Upper lobe of left lung (tissue), 6 donors: ENCODE results near the gene PARN. TPM values are rescaled to one million over a fixed set of nuclear protein-coding genes. Genes with fewer than 3 reads are reported as not detected.

Experiments
- ATAC-seq, 2 donors: fragments of 200-7000 bp; cut with Tn5 transposase; one replicate each; pipeline ENCODE4 v1.9.1; 2022; ENCODE audit warnings: mild to moderate bottlenecking in 2 of 2, moderate library complexity in 2 of 2; ENCODE audit not compliant: low FRiP score in 2 of 2
- DNase-seq, 2 donors: peaks; one replicate each; pipeline ENCODE4 v3.0.0-alpha.2; 2019 to 2020
- H3K27ac ChIP-seq, 4 donors: fragments of 200-600 bp; sonication (generic); one replicate each; pipeline ENCODE4 v1.5.1; 2016 to 2019
- H3K27me3 ChIP-seq, 4 donors: fragments of 200-600 bp; sonication (generic); one replicate each; pipeline ENCODE4 v1.5.1; 2017 to 2019
- H3K36me3 ChIP-seq, 4 donors: fragments of 200-600 bp; sonication (generic); one replicate each; pipeline ENCODE4 v1.5.1; 2016 to 2019
- H3K4me1 ChIP-seq, 4 donors: fragments of 200-600 bp; sonication (generic); one replicate each; pipeline ENCODE4 v1.5.1; 2018 to 2019
- H3K4me3 ChIP-seq, 4 donors: fragments of 200-600 bp; sonication (generic); one replicate each; pipeline ENCODE4 v1.5.1; 2017 to 2019; ENCODE audit warnings: mild to moderate bottlenecking in 2 of 4, moderate library complexity in 1 of 4
- H3K9me3 ChIP-seq, 4 donors: fragments of 200-600 bp; sonication (generic); one replicate each; pipeline ENCODE4 v1.5.1; 2018 to 2019
- EP300 ChIP-seq, 4 donors: sonication (generic); formaldehyde crosslinking; IDR thresholded peaks; one replicate each; pipeline ENCODE4 v1.5.1; 2017; ENCODE audit warnings: antibody characterized with exemption in 4 of 4, control low read depth in 2 of 4
- POLR2A ChIP-seq, 4 donors: fragments of 450-650 bp; IDR thresholded peaks; one replicate each; pipeline ENCODE4 v1.5.1; 2016 to 2017; ENCODE audit warnings: antibody characterized with exemption in 4 of 4, mild to moderate bottlenecking in 2 of 4
- POLR2AphosphoS5 ChIP-seq, 2 donors: sonication (generic); formaldehyde crosslinking; IDR thresholded peaks; one replicate each; pipeline ENCODE4 v1.5.1; 2017; ENCODE audit warnings: antibody characterized with exemption in 2 of 2
- WGBS, 2 donors: methylation state at CpG; one replicate each; pipeline ENCODE4 v1.1.5; 2017 to 2018; 5-methylcytosine and 5-hydroxymethylcytosine counted together
- total RNA-seq, 6 donors: library from RNA; depleted of rRNA in 4 of 6; stranded (reverse); fragments of >200 nt in 4 of 6; gene quantifications; one replicate each; pipeline versions ENCODE4 v1.1.0 to v1.2.1, GENCODE V29; 2016 to 2021
- TF ChIP-seq, protein P1 (sequence below), 6 experiments: fragments of 450-650 bp in 4 of 6; fragments of 200-600 bp in 2 of 6; sonication (generic) in 2 of 6; IDR thresholded peaks; one replicate each; pipeline ENCODE4 v1.5.1; 2016 to 2019; ENCODE audit warnings: antibody characterized with exemption in 6 of 6
- donor health status: DM: no; HTN: no; CAD: no; lungs with moderate emphysema.
- donor health status: DM: no; HTN: yes; CAD: no; lungs with severe emphysema.

The PARN gene
- total RNA-seq, 6 donors from 2014 or later = 25.6 to 133 (median 37.3) TPM

DNA sequence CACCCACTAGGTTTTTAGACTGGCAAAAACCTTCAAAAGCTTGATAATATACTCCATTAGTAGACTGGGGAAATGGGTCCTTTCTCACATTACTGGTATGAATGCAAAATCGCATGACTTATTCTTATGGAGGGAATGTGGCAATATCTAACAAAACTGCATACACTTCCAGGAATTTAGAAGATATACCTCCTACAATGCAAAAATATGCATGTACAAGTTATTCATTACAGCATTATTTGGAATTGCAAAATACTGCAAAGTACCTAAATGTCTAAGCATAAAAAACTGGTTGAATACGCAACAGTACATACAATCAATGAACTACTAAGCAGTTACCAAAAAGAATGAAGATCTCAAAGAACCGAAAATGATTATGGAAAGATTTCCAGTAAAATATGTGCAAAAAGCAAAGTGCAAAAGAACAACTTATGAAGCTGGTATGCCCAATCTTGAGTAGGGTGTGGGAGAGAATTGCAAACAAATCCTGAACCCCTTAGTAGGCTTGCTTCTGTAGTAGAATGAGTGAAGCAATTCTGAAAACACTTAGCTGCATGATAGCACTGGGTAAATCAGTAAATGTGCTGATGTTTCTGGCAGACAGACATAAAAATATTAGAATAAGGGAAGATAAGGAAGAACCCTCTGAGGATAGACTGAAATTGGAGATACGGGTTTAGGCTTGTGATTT is 180.1 kb downstream of the PARN start:
- Histone ChIP-seq H3K27ac (no peak overlapping the region), H3K4me1 (peaks cover 0 to 12% (median 4%) of the 10 kb centered on the region in 4 donors), H3K9me3 (no peaks in the 10 kb centered on the region), H3K27me3 (no peaks in the 10 kb centered on the region), H3K4me3 (no peak overlapping the region), H3K36me3 (peaks cover 0 to 11% (median 7%) of the 10 kb centered on the region in 4 donors)
- no peak for ATAC-seq
- DNase-seq = no peak
- no peak for TF ChIP-seq POLR2A (IDR thresholded peaks at IDR 0.05)
- TF ChIP-seq EP300 (IDR thresholded peaks at IDR 0.05) = no peak
- TF ChIP-seq POLR2AphosphoS5 (IDR thresholded peaks at IDR 0.05) = no peak
- TF ChIP-seq, protein P1, sequence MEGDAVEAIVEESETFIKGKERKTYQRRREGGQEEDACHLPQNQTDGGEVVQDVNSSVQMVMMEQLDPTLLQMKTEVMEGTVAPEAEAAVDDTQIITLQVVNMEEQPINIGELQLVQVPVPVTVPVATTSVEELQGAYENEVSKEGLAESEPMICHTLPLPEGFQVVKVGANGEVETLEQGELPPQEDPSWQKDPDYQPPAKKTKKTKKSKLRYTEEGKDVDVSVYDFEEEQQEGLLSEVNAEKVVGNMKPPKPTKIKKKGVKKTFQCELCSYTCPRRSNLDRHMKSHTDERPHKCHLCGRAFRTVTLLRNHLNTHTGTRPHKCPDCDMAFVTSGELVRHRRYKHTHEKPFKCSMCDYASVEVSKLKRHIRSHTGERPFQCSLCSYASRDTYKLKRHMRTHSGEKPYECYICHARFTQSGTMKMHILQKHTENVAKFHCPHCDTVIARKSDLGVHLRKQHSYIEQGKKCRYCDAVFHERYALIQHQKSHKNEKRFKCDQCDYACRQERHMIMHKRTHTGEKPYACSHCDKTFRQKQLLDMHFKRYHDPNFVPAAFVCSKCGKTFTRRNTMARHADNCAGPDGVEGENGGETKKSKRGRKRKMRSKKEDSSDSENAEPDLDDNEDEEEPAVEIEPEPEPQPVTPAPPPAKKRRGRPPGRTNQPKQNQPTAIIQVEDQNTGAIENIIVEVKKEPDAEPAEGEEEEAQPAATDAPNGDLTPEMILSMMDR (IDR thresholded peaks at IDR 0.05) = no peak
- WGBS, 2 donors = 74 to 81% methylated on average over 4 of the region's 4 CpGs

DNA sequence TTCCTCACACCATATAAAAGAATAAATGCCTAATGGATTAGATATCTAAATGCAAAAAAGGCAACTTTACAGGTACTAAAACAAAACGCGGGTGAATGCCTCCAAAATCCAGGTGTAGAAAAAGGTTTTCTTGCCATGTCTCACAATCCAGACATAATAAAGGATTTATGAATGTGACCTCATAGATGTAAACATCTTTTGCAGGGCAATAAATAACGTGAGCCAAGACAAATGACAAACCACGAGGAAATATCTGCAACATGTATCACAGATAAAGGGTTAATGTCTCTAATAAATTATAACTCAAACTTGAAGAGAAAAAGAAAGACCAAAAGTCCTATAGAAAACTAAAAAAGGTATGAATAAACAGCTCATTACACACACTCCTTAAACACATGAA is 180.7 kb downstream of the PARN start:
- DNase-seq (no peak), ATAC-seq (no peak)
- peaks cover 0 to 12% (median 4%) of the 10 kb centered on the region in 4 donors for H3K4me1 ChIP-seq
- no peaks in the 10 kb centered on the region for H3K27me3 ChIP-seq
- peaks cover 0 to 11% (median 7%) of the 10 kb centered on the region in 4 donors for H3K36me3 ChIP-seq
- no peak overlapping the region for H3K4me3 ChIP-seq
- WGBS, 2 donors = 79% methylated on average over 4 of the region's 4 CpGs
- no peaks in the 10 kb centered on the region for H3K9me3 ChIP-seq
- no peak for TF ChIP-seq EP300 (IDR thresholded peaks at IDR 0.05)
- no peak for TF ChIP-seq POLR2A (IDR thresholded peaks at IDR 0.05)
- TF ChIP-seq POLR2AphosphoS5 (IDR thresholded peaks at IDR 0.05) = no peak
- TF ChIP-seq, protein P1 (IDR thresholded peaks at IDR 0.05) = no peak
- no peak overlapping the region for H3K27ac ChIP-seq

DNA sequence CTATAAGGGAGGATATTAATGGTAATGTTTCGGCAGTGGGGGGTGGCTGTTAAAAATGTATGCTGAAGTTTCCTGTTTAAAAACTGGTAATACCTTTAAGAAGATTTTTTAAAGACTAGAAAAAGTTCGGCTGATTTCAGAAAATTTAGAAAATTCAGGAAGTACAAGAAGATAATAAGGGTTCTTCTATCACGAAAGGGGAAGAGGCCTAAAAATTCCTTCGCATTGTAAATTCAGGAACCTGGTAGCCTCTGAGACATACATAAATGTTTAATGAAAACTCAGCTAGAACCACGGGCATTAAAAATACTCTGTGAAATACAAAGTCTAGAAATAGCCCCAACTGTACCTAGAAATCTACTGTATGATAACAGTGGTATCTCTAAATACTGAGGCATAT is 181.2 kb downstream of the PARN start:
- H3K36me3 ChIP-seq = peaks cover 0 to 11% (median 7%) of the 10 kb centered on the region in 4 donors
- ATAC-seq (no peak), DNase-seq (no peak)
- no peaks in the 10 kb centered on the region for H3K9me3 ChIP-seq
- 84 to 86% methylated on average over 5 of the region's 5 CpGs for WGBS, 2 donors
- peaks cover 0 to 12% (median 4%) of the 10 kb centered on the region in 4 donors for H3K4me1 ChIP-seq
- no peak for TF ChIP-seq POLR2A (IDR thresholded peaks at IDR 0.05)
- TF ChIP-seq POLR2AphosphoS5 (IDR thresholded peaks at IDR 0.05) = no peak
- TF ChIP-seq, protein P1 (IDR thresholded peaks at IDR 0.05) = no peak
- TF ChIP-seq EP300 (IDR thresholded peaks at IDR 0.05) = no peak
- H3K4me3 ChIP-seq = no peak overlapping the region
- no peaks in the 10 kb centered on the region for H3K27me3 ChIP-seq
- H3K27ac ChIP-seq = no peak overlapping the region

DNA sequence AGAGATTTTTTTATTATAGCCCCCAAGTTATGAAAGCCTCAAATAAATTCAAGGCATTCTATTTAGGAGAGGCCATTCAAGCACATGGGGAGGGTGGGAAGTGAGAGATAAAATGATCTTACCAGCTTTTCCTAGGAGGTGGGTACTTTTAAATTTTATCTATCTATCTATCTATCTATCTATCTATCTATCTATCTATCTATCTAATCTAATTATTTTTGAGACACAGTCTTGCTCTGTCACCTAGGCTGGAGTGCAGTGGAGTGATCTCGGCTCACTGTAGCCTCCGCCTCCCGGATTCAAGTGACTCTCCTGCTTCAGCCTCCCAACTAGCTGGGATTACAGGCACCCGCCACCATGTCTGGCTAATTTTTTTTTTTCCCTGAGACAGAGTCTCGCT is 182.3 kb downstream of the PARN start:
- peaks cover 0 to 12% (median 4%) of the 10 kb centered on the region in 4 donors for H3K4me1 ChIP-seq
- H3K4me3 ChIP-seq = no peak overlapping the region
- no peaks in the 10 kb centered on the region for H3K27me3 ChIP-seq
- no peaks in the 10 kb centered on the region for H3K9me3 ChIP-seq
- TF ChIP-seq, protein P1 (IDR thresholded peaks at IDR 0.05) = no peak
- TF ChIP-seq POLR2AphosphoS5 (IDR thresholded peaks at IDR 0.05) (no peak), EP300 (IDR thresholded peaks at IDR 0.05) (no peak), POLR2A (IDR thresholded peaks at IDR 0.05) (no peak)
- WGBS, 2 donors = 89 to 98% methylated on average over 5 of the region's 5 CpGs
- no peak overlapping the region for H3K27ac ChIP-seq
- DNase-seq = no peak
- no peak for ATAC-seq
- H3K36me3 ChIP-seq = peaks cover 0 to 11% (median 7%) of the 10 kb centered on the region in 4 donors

DNA sequence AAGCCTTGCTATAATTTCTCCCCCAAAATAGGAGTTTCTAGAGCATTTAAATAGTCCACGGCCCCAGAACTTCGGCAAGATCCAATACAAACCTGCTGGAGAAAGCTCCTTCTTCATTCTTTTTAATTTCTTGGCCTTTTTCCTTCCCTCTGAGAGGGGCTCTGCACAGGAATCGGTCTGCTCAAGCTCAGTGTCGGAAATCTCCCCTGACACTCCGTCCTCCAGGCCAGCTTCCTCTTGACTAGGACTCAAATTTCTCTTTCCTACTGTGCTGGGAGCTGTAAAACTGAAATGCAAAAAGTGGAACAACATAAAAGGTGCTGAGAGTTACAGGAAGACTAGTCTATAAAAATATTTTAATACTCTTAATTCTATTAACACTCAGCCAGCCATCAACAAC is 183.3 kb downstream of the PARN start:
- DNase-seq = no peak
- no peak overlapping the region for H3K4me3 ChIP-seq
- no peaks in the 10 kb centered on the region for H3K9me3 ChIP-seq
- 86 to 92% methylated on average over 5 of the region's 5 CpGs for WGBS, 2 donors
- no peaks in the 10 kb centered on the region for H3K27me3 ChIP-seq
- no peak overlapping the region for H3K27ac ChIP-seq
- H3K4me1 ChIP-seq = peaks cover 0 to 12% (median 4%) of the 10 kb centered on the region in 4 donors
- H3K36me3 ChIP-seq = peaks cover 0 to 11% (median 7%) of the 10 kb centered on the region in 4 donors
- ATAC-seq = no peak
- TF ChIP-seq POLR2A (IDR thresholded peaks at IDR 0.05) = no peak
- TF ChIP-seq POLR2AphosphoS5 (IDR thresholded peaks at IDR 0.05) = no peak
- TF ChIP-seq EP300 (IDR thresholded peaks at IDR 0.05) = no peak
- TF ChIP-seq, protein P1 (IDR thresholded peaks at IDR 0.05) = no peak
